HEK293T (cell line): ENCODE data around the gene CNST.

Experiments
- BHLHE40 ChIP-seq: fragments of 450-650 bp; IDR thresholded peaks from 2 replicates; pipeline ENCODE4 v1.6.1; 2016; ENCODE audit warnings: mild to moderate bottlenecking, moderate library complexity, borderline replicate concordance
- ELF4 ChIP-seq: fragments of 450-650 bp; IDR thresholded peaks from 2 replicates; pipeline ENCODE4 v1.6.1; 2017; ENCODE audit warnings: antibody characterized with exemption
- FOXM1 ChIP-seq: fragments of 450-650 bp; IDR thresholded peaks from 2 replicates; pipeline ENCODE4 v1.6.1; 2017; ENCODE audit warnings: mild to moderate bottlenecking, borderline replicate concordance
- SUZ12 ChIP-seq: fragments of 450-650 bp; IDR thresholded peaks from 2 replicates; pipeline ENCODE4 v1.6.1; 2016; ENCODE audit warnings: mild to moderate bottlenecking
- TARDBP ChIP-seq: fragments of 450-650 bp; IDR thresholded peaks from 2 replicates; pipeline ENCODE4 v1.6.1; 2016
- ZNF384 ChIP-seq: fragments of 450-650 bp; IDR thresholded peaks from 2 replicates; pipeline ENCODE4 v1.6.1; 2016
- TF ChIP-seq, protein P1 (sequence below): fragments of 450-650 bp; IDR thresholded peaks from 2 replicates; pipeline ENCODE4 v1.6.1; 2016

DNA sequence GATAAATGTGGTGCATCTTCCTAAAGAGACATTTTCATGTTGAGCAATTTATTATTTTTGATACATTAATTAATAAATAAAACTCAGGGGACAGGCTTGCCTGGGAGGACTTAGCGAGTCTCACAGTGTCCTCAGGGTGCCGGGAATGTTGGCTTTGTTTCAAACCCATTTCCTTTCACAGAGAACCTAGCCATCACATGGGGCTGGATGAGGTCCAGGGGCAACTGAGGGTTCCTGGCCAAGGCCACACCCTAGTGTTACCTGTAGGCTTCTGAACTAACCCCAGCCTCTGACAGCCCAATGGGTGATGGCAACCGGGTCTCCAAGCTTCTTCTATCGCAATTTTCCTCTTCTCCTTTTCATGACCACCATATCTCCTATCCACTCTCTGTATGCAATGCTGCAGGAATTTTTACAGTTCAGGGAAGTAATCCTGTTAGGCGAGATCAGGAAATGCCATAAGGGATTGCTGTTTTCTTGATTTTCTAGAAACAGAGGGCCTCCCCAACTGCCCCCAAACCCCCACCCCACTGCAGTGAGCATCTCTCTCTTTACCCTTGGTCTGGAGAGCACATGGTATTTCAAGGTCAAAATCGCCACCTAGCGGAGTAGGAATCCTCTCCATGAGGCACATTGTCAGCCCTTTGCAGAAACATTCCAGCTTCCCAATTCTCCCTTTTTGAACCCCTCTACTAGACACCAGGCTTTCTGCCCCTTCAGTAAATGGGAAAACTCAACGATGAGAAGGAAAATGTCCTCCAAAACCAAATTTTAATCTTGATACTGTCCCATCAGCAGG is 37.1 kb upstream of the CNST start:
- no peak for TF ChIP-seq ELF4
- no peak for TF ChIP-seq SUZ12
- TF ChIP-seq FOXM1, result no peak
- TF ChIP-seq ZNF384, result no peak
- no peak for TF ChIP-seq BHLHE40
- TF ChIP-seq, protein P1, sequence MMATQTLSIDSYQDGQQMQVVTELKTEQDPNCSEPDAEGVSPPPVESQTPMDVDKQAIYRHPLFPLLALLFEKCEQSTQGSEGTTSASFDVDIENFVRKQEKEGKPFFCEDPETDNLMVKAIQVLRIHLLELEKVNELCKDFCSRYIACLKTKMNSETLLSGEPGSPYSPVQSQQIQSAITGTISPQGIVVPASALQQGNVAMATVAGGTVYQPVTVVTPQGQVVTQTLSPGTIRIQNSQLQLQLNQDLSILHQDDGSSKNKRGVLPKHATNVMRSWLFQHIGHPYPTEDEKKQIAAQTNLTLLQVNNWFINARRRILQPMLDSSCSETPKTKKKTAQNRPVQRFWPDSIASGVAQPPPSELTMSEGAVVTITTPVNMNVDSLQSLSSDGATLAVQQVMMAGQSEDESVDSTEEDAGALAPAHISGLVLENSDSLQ, result no peak
- no peak for TF ChIP-seq TARDBP
